Testis (tissue), 3 donors: Measurements from ENCODE around the gene LEPR. TPM values are rescaled to one million over a fixed set of nuclear protein-coding genes. Genes with fewer than 3 reads are reported as not detected.
"Not testable (repeated sequence)": the region's sequence is repeated elsewhere in the genome, so short reads cannot be mapped to it uniquely, and the experiment has no call there.

Source experiments
- DNase-seq: peaks from one replicate; pipeline ENCODE4 v3.0.0-alpha.2; 2019
- H3K27ac ChIP-seq, 2 donors: fragments of 200-600 bp; sonication (generic); one replicate each; pipeline ENCODE4 v1.5.1; 2019
- H3K27me3 ChIP-seq: fragments of 200-600 bp; sonication (generic); one replicate; pipeline ENCODE4 v1.5.1; 2019
- H3K36me3 ChIP-seq: fragments of 200-600 bp; sonication (generic); one replicate; pipeline ENCODE4 v1.5.1; 2017; ENCODE audit warnings: low read depth; ENCODE audit errors: missing control alignments
- H3K4me1 ChIP-seq: fragments of 200-600 bp; sonication (generic); one replicate; pipeline ENCODE4 v1.5.1; 2019
- H3K4me3 ChIP-seq, 2 donors: fragments of 200-600 bp; sonication (generic); one replicate each; pipeline ENCODE4 v1.5.1; 2017 to 2019
- H3K9me3 ChIP-seq: fragments of 200-600 bp; sonication (generic); one replicate; pipeline ENCODE4 v1.5.1; 2017
- CTCF ChIP-seq, 3 experiments: fragments of 450-650 bp in 2 of 3; fragments of 200-600 bp in 1 of 3; sonication (generic) in 1 of 3; IDR thresholded peaks; one replicate each; pipeline ENCODE4 v1.5.1; 2016 to 2019; ENCODE audit warnings: antibody characterized with exemption in 3 of 3, mild to moderate bottlenecking in 2 of 3, moderate library complexity in 1 of 3
- POLR2A ChIP-seq: fragments of 450-650 bp; IDR thresholded peaks from one replicate; pipeline ENCODE4 v1.6.1; 2017; ENCODE audit warnings: antibody characterized with exemption, mild to moderate bottlenecking, moderate library complexity
- WGBS, 2 donors: methylation state at CpG; one replicate each; pipeline ENCODE4 v1.1.5; 2018; 5-methylcytosine and 5-hydroxymethylcytosine counted together
- intact Hi-C: fragments of 100-400 bp; cut with DNase I; formaldehyde crosslinking; loops from one replicate; pipeline ENCODE4 v1.15.1; 2023; ENCODE audit warnings: low total_unique reads
- polyA plus RNA-seq: library from polyadenylated mRNA; stranded (reverse); fragments of 350-450 nt; fragmentation: Illumina TruSeq; extraction: RNeasy Lipid Tissue Mini Kit (QIAGEN cat#74804); gene quantifications from one replicate; pipeline ENCODE4 v1.2.3, GENCODE V29; 2014; ENCODE audit warnings: low read depth, low replicate concordance; ENCODE audit not compliant: insufficient read depth
- total RNA-seq, 2 donors: library from RNA; depleted of rRNA; stranded (reverse); fragments of >200 nt; gene quantifications; one replicate each; pipeline ENCODE4 v1.2.3, GENCODE V29; 2016

LEPR gene
- total and polyA plus RNA-seq, 3 donors from 2014 or later: 4.9 to 9.1 (median 8.5) TPM

- intact Hi-C loops: no loop called here
- Histone ChIP-seq H3K9me3 (no peaks in the 10 kb centered on the region), H3K27me3 (no peaks in the 10 kb centered on the region), H3K27ac (no peak overlapping the region), H3K36me3 (no peaks in the 10 kb centered on the region), H3K4me1 (no peaks in the 10 kb centered on the region), H3K4me3 (no peak overlapping the region)
- WGBS, 2 donors: 97 to 98% methylated on average over 1 of the region's 1 CpG
- TF ChIP-seq POLR2A (no peak), CTCF (IDR thresholded peaks at IDR 0.05) (no peak)
- DNase-seq: no peak
These were observed 25.4 kb downstream of the LEPR start for GRCh38 chr1:65445837-65446236.

GRCh38 chr1:65449214-65449823, 28.9 kb downstream of the LEPR start:
- Histone ChIP-seq H3K36me3 (no peaks in the 10 kb centered on the region), H3K27me3 (no peaks in the 10 kb centered on the region), H3K27ac (no peak overlapping the region), H3K9me3 (no peaks in the 10 kb centered on the region), H3K4me3 (no peak overlapping the region), H3K4me1 (no peaks in the 10 kb centered on the region)
- 79 to 92% methylated on average over 1 to 4 of the region's 4 CpGs for WGBS, 2 donors
- DNase-seq: no peak
- TF ChIP-seq POLR2A (no peak), CTCF (IDR thresholded peaks at IDR 0.05) (no peak)
- intact Hi-C loops: no loop called here

DNA sequence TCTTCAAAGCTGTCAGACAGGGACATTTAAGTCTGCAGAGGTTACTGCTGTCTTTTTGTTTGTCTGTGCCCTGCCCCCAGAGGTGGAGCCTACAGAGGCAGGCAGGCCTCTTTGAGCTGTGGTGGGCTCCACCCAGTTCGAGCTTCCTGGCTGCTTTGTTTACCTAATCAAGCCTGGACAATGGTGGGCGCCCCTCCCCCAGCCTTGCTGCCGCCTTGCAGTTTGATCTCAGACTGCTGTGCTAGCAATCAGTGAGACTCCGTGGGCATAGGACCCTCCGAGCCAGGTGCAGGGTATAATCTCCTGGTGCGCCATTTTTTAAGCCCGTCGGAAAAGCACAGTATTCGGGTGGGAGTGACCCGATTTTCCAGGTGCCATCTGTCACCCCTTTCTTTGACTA, 35.2 kb downstream of the LEPR start:
- H3K4me3 ChIP-seq, H3K27ac ChIP-seq, H3K36me3 ChIP-seq, H3K27me3 ChIP-seq, intact Hi-C loops, DNase-seq, H3K9me3 ChIP-seq, H3K4me1 ChIP-seq: not testable (repeated sequence)
- 81 to 91% methylated on average over 10 of the region's 10 CpGs for WGBS, 2 donors

- Histone ChIP-seq H3K4me1 (no peaks in the 10 kb centered on the region), H3K4me3 (no peak overlapping the region), H3K27ac (no peak overlapping the region), H3K27me3 (no peaks in the 10 kb centered on the region), H3K9me3 (no peaks in the 10 kb centered on the region), H3K36me3 (no peaks in the 10 kb centered on the region)
- no peak for TF ChIP-seq CTCF (IDR thresholded peaks at IDR 0.05)
- DNase-seq: no peak
- intact Hi-C loops: no loop called here
These were observed 36.0 kb downstream of the LEPR start for GRCh38 chr1:65456481-65456880.

- H3K27ac ChIP-seq: no peak overlapping the region
- no peaks in the 10 kb centered on the region for H3K27me3 ChIP-seq
- no peaks in the 10 kb centered on the region for H3K36me3 ChIP-seq
- H3K9me3 ChIP-seq: no peaks in the 10 kb centered on the region
- no peak overlapping the region for H3K4me3 ChIP-seq
- no peak for DNase-seq
- intact Hi-C loops: no loop called here
- TF ChIP-seq POLR2A: no peak
- no peak for TF ChIP-seq CTCF (IDR thresholded peaks at IDR 0.05)
- no peaks in the 10 kb centered on the region for H3K4me1 ChIP-seq
These were observed 37.4 kb downstream of the LEPR start for GRCh38 chr1:65457868-65458267.
